GM18520 (cell line): ENCODE data around the gene ZNF783.

Source experiments
- ATAC-seq: cut with Tn5 transposase; IDR thresholded peaks from one replicate; pipeline ENCODE4 v1.9.1; 2021; ENCODE audit not compliant: unreplicated experiment

Gene ZNF783

DNA sequence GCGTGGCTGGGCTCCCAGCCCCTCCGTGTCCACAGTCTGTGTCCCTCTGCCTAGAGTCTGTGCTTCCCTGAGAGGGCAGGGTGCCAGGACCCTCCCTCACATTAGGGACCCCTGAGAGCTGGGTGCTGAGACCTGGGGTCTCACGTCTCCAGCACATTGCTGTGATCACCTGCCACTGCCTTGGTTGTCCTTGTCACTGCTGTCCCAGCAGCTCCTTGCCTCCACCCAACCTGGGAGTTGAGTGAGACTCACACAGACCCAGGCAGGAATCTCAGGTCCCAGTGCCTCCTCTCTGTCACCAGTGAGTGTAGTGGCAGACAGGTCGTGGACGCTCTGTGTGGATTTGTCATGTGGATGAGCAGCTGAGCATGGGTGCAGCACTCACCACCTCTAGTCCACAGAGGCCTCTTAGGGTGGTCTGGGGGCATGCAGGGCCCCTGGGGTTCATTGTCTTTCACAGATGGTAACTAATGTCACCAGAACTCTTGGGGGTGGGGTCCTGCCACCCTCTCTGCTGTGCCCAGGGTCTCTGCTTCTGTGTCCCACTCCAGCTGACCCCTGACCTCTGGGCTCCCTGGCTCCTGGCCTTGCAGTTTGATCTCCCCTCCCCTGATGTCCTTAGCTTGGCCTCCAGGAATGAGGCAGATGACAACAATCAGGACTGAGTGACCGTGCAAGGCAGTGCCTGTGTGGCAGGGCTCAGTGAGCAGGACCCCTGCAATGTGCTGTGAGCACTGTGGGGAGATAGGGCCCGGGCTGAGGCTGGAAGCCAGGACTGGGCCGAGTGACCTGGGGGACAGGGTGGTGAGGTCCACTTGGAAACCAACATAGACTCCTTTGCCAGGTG, 18.9 kb downstream of the ZNF783 start:
- no peak for ATAC-seq

DNA sequence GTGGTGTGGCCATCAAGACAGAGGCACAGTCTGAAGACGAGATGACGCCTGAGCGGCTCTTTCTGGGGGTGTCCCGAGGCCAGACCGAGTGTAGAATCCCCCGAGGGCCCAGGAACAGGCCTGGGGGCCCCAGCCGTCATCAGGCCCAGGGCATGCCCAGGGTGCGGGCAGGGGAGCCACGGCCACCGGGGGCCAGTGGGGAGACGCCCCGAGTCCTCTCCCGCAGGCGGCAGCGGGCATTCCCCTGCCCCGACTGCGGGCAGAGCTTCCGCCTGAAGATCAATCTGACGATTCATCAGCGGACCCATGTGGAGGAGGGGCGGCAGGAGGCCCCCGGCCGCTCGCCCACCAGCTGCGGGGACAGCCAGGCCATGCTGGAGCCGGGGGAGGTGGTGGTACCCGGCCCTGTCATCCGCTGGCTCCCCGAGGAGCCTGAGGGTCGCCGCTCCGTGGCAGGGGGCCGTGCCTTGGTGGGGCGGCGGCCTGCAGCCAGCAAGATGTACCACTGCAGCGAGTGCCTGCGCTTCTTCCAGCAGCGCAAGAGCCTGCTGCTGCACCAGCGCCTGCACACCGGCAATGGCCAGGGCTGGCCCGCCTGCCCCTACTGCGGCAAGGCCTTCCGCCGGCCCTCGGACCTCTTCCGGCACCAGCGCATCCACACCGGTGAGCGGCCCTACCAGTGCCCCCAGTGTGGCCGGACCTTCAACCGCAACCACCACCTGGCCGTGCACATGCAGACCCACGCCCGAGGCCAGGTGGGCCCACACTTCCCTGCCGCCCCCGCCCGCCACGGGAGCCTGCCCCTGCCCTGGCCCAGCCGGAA, 19.7 kb downstream of the ZNF783 start:
- no peak for ATAC-seq

DNA sequence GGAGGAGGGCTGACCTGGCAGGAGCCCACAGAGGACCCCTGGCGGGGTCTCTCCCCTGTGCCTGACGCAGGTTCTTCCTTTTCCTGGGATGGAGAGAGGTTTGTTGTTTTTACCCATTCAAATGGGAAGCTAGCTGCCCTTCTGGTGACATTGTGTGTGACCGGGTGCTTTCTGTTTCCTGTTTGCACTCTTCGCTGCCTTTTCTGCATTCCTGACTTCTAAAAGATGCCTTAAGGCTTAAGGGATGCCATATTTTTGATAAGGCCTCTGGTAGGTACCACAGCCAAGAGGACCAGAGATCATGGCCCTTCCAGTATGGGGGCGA, 20.3 kb downstream of the ZNF783 start:
- ATAC-seq: no peak

DNA sequence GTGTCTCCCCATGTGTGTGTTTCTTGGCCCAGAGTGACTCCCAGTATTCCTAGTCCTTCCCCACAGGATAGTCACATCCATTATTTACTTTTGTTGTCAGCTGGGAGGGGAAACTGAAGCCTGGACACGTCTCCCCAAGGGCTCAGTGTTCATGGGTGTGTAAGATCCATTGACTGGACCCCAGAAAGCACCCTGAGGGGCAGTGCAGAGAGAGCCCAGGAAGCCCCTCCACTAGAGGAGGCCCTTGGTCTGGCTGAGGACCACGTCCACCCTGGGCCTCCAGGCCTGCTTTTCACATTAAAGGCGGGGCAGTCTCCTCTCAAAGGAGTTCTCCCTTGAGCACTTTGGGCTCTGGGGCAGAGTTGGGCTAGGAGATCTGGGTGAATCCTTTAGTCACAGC, 21.3 kb downstream of the ZNF783 start:
- ATAC-seq: no peak

DNA sequence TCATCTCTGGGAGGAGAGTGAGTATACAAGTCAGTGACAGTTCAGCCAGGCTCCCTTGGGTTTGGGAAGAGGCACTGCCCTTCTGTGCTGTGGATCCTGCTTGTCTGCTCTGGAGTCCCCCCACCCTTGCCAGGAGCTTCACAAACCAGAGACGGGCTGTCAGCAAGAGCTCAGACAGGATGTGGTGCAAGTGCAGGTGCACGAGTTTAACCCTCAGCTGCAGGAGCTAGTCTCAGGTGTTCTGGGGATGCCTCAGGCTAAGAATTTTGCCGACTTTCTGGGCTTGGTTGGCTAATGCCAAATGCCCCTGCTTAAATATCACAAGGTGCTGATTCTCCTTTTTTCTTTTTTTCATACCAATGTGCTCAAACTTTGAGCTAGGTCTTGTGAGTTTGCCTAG, 22.3 kb downstream of the ZNF783 start:
- no peak for ATAC-seq

DNA sequence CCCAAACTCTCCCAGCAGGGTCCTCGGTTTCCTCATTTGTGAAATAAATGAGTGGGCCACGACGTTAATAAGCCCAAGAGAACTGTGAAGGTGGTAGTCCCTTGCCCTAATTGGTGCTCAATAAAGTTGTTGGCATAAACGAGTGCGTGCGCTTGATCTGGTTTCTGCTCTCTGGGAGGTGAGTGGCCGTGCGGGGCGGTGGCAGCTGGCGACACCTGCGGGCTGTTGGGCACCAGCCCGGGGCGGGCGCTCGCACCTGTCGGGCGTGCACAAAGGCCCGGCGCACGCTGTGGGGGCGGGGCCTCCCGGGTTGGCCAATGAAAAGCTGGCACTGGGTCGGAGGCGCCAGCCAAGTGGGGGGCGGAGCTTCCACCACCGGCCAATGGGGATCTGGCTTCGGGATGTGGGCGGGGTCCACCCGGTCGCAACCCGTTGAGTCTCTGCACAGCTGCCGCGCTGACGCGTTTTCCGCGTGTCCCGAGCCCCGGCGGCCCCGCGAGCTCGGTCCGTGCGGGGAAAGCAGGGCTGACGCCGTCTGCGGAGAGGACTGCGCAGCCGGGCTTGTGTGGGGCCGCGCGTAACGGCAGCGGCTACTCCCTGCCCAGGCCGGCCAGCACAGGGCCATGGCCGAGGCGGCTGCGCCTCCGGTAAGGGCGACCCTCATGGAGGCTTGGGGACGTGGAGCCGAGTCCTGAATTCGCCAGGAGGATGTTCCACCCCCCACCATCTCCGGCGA, 23.0 kb downstream of the ZNF783 start:
- peak; percentile 95 for ATAC-seq

DNA sequence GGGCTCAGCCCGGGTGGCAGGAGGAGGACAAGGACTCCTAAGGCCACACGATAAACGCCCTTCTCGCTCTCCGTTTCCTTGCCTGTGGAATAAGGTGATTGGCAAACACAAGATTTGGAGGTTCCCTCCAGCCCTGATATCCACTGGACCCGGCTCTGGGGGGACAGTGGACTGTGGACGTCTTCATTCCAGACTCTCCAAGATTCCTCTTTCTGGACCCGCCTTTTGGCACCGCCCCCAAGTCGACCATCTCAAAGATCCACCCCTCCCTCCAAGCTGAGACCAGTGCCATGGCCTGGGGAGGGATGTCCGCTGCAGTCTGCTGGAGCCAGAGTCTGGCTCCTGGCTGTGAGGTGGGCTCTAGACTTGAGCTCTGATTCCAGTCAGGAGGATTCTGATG, 23.6 kb downstream of the ZNF783 start:
- ATAC-seq: no peak

DNA sequence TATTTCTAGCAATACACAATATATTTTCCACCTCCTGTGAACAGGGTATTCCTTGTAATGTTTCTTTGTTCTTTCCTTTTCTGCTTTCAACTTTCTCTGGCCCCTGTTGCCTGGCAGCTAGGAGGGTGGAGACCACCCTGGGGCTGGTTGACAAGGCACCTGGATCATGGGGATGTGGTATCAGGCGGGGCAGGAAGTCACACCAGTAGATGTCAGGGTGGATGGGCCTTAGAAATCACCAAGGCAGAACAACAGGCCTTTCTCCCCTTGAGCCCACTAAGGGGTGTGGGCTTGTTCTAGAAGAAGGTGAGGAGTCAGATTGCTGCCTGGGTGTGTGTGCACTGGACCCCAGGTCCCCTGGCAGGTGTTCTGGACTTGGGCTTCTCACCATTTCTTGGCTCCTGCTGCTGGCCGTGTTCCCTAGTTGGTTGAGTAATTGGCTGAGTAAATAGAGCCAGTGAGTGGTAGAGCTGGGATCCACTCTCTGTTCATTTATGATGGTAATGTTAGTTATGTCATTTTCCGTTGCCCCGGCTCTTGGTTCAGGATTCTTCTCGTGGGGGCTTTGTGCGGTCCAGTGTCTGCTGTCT, 24.9 kb downstream of the ZNF783 start:
- no peak for ATAC-seq

DNA sequence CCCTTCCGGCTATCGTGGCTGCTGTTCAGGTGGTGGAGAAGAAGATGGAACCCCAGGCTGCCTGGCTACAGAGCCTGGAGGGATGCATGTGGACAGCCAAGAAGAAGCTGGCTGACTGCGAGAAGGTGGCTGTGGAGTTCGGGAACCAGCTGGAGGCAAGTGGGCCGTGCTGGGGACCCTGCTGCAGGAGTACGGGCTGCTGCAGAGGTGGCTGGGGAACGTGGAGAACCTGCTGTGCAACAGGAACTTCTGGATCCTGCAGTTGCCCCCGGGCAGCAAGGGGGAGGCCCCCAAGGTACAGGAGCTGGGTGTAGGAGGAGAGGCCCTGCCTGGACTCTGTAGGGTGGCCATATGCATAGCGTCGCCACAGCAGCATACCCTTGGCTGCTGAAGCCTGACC, 25.6 kb downstream of the ZNF783 start:
- no peak for ATAC-seq

DNA sequence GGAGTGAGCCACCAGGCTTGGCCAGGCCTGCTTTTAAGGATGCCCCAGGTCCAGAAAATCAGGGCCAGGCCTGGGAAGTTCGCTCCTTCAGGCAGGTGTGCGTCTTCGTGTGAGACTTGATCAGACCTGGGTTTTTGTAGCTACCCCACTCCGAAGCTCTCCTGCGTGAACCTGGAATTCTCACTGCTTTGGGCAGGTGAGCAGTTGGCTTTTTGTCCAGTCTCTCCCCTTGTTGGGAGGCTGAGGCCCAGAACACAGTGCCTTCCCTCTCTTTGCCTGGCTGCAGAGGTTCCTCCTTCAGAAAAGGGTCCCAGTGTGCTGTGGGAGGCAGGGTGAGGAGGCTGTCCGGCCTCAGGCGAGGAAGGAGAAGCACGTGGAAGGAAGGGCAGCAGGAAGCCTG, 27.3 kb downstream of the ZNF783 start:
- ATAC-seq: no peak

DNA sequence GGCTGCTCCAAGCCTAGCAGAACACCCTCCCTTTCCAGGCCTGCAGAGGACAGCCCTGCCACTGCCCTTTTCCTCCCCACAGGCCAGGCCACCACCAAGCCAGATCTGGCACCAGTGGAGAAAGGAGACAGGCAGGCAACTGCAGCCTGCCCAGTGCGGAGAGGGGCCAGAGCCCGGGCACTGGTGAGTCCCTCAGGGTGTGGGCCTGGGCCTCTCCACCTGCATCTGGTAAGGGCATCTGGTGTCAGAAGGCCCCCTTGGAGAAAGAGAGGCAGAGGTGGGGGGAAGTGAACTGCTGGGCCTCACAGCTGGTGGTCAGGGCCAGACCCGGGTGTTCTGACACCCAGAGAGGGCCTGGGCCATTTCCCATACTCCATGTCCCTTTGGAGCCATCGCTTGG, 27.9 kb downstream of the ZNF783 start:
- ATAC-seq: no peak

DNA sequence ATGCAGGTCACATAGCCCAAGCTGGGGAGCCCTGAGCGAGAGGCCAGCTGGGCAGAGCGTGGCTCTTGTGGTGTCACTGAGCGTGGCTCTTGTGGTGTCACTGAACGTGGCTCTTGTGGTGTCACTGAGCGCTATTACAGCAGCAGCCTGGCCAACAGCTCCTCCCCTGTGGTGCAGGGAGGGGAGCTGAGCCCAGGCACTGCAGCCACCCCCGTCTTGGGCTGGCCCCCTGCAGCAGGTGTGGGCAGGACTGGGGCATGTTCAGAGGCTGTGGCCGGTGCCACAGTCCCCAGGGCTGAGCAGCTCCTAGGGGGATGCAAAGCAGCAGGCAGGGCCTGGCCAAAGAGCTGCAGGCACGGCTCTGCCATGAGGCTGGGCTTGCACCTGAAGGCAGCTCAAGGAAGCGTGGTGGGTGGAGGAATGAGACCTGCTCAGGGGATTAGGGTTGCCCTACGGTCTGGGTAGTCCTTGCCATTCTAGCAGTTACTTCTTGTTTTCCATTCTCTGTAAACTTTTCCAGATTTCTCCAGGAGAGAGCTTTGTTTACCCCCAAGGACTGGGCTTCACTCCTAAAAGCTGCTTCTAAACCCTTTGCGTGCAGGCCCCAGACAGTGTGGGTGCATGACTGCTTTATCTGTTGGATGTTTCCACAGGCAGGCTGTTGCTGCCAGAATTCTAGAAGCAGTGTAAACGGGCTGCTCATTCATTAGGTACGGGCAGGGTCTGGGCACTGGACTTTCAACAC, 29.2 kb downstream of the ZNF783 start:
- peak; percentile 34 for ATAC-seq

DNA sequence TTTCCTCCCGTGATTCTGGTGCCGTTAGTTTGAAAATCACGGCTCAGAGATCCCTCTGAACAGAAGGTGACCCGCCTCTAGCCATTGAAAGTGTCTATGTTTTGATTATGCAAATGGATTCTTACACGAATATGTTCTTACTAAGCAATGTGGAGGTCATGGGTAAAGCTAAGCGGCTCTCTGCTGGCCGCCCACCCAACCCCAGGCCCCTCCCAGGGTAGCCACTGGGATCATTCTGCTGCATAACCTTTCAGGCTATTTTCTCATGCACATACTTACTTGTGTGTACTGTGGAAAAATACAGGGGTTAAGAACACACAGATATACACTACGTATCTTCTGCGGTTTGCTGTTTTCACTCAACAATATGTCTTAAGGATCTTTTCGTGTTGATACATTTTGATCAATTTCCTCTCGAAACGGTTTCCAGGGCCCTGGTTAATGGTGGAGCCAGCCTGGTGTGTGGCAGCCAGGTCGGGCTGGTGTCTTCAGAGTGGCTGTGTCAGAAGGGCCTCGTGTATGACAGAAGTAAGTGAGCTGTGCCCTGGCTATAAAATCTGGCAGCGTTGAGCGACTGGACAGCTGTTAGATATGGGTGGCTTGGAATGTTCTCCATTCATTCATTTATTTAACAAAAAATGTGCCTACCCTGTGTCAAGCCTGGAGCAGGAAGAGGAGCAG, 29.9 kb downstream of the ZNF783 start:
- no peak for ATAC-seq

DNA sequence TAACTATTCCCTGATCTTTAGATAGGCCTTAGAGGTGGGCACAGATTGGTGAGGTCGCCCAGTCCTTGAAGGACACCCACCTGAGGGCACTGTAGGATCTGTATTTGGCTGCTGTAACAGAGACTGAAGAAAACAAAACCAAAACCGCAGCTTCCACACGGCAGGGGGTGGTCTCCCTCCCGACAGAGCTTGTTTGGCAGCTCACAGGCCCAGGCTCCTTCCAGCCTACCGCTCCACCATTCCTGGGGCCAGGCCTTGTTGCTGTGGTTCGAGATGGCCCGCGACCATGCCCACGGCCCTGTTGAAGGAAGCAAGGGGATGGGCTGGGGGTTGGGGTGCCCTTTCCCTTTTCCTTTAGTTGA, 30.4 kb downstream of the ZNF783 start:
- no peak for ATAC-seq

DNA sequence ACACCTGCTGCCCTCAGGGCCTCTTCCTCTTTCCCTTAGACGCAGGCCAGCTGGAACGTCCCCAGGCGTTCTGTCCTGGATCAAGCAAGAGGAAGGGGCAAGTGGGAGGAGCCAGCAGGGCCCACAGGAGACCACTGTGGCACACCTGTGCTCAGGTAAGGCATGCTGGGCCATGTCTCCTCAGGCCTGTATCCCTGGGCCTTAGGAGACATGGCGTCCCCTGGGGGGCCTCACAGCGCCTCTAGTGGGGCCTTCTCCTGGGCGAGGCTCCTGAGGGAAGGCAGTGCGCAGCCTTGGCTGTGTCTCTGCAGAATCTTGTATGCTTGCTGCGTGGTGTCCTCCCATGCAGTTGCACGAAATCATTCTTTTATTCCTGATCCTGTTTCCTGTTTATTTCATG, 31.3 kb downstream of the ZNF783 start:
- ATAC-seq: no peak

DNA sequence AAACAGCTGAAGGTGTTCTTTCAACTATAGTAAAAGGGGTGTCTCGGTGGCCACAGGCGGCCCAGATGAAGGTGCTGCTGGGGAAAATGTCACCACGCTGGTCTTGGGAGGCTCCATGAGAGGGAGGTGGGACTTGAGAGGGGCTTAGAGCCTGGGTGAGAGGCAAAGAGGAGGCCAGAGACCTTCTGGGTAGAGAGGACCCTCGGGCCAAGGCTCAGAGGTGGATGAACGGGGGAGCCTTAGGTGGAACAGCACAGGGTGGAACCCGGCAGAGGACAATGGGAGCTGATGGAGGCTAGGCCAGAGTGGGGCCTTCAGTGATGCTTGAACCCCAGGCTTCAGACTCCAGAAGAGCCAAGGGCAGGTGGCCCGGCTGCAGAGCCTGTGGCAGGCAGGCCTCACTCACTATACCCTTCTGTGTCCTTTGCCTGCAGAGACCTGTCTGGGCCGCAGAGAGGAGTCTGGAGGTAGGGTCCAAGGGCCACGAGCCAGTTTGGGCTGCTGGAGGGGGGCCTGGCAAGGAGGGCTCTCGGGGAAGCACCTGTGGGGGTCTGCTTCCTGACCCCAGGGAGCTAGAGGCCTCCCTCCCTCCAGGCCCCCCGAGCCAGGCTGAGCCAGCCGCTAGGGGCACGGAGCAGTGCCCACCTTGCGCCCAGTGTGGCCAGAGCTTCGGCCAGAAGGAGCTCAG, 32.1 kb downstream of the ZNF783 start:
- no peak for ATAC-seq

DNA sequence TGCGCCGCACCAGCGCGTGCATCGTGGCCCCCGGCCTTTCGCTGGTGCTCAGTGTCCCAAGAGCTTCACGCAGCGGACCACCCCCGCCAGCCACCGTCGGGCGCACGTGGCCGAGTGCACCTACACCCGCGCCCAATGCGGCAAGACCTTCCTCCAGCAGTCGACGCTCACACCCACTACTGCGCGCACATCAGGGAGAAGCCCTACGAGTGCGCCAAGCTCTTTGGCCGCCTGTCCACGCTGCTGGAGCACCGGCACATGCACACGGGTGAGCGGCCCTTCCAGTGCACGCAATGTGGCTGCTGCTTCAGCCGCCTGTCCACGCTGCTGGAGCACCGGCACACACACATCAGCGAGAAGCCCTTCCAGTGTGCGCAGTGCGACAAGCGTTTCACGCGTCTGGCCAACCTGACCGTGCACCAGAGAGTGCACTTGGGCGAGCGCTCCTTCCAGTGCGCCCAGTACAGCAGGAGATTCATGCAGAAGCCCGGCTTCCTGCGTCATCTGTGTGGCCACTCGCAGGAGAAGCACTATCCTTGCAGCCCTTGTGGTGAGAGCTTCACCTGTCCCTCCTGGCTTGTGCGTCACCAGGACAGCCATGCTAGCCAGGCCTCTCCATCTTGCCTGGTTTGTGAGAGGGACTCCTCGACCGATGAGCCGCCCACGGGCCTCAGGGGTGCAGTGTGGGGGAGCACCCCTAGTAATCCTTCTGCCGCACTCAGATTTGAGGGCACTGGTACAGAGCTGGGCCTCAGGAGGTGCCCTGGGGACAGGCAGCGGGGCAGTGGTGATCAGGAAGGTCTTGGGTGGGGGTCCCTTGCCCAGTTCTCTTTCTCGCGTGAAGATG, 32.9 kb downstream of the ZNF783 start:
- ATAC-seq: no peak

DNA sequence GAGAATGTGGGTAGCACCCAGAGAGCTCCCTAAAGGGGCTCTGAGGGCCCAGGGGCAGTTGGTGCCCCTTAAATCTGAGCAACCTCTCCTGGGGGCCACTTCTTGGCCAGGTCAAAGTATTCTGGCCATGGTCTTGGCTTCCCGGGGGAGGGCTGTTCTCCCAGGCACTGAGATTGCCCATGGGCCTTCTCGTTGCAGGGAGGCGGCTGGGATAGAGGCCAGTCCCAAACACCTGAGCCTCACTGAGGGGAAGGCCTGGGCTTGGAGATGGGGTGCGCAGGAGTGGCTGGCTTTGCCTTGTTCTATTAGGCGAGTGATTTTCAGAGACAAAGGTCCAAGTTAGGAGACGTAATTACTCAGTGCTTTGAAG, 33.5 kb downstream of the ZNF783 start:
- ATAC-seq: no peak

DNA sequence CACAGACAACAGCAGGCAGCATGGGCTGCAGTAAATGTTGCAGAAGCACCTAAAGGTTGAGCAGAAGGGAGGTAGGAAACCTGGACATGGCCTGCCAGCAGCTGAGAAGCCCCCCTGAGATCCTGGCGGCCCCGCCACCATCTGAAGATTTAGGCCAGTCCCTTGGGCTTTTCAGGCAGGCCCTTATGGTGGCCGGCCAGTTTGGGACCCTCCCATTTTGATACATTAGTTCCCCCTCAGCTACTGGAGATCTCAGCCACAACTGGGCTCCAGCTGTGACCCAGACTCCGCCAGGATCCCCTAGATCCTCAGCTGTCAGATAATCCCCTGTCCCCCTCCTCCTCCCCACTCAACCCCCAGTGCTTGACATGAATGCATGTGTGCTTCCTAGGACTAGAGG, 34.4 kb downstream of the ZNF783 start:
- no peak for ATAC-seq
